NCI-H2196 treated with DMSO at 0.1 percent for 48 hours (cell line): ENCODE measurements around the gene CLASP2.

ENCODE experiments used
- DNase-seq: peaks from one replicate; lab custom pipeline; 2025; ENCODE audit not compliant: unreplicated experiment; lab: John Stamatoyannopoulos, UW

CLASP2 gene

DNA sequence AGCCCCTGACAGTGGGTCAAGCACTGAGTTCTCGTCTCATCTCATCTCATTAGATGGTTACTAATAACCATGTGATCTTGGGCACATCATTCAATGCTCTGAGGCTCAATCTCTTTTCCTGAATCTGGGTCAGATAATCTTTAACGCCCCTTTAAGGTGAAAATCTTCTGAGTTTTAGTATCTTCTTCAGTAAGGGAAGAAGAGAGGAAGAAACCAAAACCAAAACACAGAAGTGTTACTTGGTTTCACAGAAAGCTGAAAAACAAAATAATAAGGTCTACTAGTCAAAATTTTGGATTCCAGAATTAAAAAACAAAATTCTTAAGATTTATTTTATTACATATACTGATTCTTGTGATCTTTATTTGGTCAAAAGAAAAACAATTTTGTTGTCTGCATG, 78.2 kb downstream of the CLASP2 start:
- DNase-seq: no peak

DNA sequence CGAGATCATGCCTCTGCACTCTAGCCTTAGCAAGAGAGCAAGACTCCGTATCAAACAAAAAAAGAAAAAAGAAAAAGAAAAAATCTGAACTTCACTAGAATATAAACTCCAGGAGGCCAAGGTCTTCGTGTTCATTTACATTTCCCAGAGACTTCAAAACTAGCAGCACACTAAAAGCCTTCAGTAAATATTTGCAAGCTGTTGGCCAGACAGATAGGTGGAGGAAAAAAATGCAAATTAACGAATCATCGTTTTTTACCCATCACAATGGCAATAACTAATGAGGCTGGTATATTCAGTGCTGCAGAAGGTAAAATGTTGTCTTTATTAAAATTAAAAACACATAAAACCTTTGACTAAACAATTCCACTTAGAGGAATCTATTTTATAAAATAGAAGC, 80.6 kb downstream of the CLASP2 start:
- no peak for DNase-seq

GRCh38 chr3:33636125-33636850, 81.8 kb downstream of the CLASP2 start:
- DNase-seq: no peak

DNA sequence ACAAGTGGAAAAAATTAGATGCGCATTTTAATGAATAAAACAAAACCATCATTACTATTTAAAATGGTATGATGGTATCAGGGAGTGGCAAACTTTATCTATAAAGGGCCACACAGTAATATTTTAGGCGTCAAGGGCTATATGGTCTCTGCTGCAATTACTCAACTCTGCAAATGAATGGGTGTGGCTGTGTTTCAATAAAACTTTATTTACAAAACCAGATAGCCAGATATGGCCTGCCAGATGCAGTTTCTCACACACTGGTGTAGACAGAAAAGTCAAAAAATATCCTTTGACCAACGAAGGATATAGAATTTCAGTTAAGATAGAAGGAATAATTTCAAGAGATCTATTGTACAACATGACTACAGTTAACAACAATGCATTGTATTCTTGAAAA, 83.8 kb downstream of the CLASP2 start:
- no peak for DNase-seq

DNA sequence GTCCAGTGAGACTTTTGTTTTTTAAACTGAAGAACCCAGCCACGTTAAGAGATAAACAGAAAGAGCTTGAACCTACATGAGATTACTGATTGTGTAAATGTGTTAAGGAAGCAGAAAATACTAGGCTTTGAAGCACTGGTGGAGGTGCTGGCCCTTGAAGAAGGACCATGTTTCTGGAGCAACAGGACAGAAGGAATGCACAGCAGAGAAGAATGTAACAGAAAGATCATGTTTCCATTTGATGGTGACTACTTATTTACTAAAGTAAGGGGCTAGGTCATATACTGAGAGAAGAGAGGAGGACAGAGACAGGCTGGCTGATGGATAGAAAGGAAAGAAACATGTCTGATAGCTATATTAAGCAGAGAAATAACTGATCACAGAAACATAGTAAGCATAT, 88.8 kb downstream of the CLASP2 start:
- DNase-seq: no peak

DNA sequence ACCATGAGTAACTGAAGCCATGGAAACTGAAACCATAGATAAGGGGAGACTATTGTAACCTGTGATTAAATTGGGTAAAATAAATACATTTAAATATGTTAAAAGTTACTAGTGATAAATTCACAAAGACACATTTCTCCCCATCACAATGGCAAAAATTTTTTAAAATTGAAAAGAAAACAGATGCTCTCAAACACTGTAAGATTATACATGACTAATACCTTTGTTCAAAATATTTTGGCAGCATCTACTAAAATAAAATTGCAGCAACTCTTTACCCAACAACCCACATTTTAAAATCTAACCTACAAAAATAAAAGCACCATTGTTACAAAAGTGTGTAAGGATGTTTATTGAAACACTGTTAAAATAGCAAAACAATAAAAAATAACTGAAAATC, 93.3 kb downstream of the CLASP2 start:
- no peak for DNase-seq

DNA sequence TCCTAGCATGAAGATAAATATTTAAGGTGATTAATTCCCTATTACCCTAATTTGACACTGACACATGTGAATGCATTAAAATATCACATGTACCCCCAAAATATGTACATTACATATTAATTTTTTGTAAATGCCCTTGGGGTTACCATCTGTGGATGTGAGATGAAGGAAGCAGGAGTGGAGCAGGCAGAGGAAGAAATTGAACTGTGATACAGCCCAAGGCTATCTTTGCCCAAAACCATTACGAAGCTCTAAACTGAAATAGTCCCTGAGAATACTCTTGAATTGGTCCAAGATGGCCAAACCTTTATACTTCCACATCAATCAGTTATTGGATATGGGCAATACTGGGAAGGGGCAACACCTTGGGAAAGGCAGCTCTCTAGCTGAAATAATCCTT, 105.0 kb downstream of the CLASP2 start:
- no peak for DNase-seq

GRCh38 chr3:33612607-33613006, 105.4 kb downstream of the CLASP2 start:
- DNase-seq: no peak

DNA sequence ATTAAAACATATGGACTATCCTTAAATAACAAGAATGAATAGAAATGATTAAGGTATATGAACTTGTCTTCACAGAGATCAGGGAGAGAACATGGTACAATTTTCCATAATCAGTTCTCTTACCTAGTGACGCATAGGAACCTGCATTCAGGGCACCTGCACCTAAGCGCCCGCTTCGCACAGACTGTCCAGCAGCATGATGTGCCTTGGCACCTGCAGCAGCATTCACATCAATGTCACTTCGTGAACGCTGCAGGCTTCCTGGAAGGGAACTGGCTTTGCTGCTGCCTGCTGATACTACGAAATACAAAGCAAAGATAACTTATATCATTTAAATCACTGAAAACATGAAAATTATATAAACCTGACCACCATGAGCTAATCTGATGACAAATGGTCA, 115.2 kb downstream of the CLASP2 start:
- no peak for DNase-seq

- no peak for DNase-seq
Measured at GRCh38 chr3:33597257-33597689, 120.8 kb downstream of the CLASP2 start.

DNA sequence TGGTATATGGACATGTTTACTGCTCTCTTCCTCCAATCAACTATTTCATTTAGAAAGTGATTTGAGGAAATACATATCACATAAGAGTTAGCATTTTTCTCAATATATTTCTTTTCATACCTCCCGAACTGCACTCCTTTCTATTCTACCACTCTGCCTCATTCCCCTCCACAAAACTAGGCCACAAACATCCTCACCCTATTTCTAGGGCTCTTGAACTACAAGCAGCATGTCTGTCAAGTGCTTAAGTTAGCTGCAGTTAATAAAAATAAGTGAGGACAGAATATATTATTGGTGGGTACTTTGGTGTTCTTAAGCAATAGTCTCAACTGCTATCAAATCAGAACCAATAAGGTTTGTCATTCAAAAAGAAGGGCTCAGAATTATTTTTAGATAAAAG, 125.1 kb downstream of the CLASP2 start:
- no peak for DNase-seq

DNA sequence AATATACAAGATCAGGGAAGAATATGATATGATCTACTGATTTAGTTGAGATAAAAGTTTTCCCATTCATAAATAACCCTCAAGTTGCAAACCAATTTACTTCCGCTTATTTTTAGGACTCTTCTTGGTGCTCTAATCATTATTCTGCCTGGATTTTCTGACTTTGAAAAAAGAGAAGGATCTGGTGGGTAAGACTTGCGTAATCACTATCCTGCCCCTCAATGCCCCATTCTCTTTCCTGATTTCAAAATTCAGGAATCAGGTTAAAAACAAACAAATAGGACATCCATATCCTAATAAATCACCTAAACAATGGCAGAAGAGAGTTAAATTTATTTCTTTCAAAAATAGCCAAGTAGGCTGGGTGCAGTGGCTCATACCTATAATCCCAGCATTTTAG, 127.5 kb downstream of the CLASP2 start:
- DNase-seq: no peak

- no peak for DNase-seq
Measured at GRCh38 chr3:33586402-33586801, 131.7 kb downstream of the CLASP2 start.

DNA sequence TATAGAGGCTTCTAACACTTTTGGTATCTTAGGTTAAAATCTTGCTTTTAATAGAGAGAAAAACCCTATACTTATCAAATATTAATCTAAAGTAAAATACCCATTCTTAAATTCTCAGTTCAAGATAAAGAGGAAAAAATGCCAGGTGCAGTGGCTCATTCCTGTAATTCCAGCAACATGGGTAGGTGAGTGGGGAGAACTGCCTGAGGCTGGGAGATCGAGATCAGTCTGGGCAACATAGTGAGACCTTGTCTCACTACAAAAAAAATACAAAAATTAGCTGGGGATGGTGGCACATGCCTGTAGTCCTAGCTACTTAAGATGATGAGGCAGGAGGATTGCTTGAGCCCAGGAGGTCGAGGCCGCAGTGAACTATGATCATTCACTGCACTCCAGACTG, 135.8 kb downstream of the CLASP2 start:
- DNase-seq: no peak

DNA sequence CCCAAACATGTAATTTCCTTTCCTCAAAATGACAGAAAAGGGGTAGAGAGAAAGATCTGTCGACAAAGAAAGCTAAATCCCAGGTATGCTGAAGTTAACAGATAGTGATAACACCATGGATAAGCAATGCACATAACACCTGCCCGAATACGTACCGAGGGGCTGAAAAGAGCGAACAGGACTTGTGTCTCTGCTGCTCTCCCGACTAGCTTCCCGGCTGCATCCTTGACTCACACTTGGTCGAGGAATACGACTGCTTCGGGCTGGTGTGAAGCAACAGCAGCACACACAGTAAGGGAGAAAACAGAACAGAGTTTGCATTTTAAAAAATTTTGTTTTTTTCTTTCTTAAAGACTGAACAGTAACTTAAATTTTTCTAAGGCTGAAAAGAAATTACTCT, 136.4 kb downstream of the CLASP2 start:
- DNase-seq: no peak

DNA sequence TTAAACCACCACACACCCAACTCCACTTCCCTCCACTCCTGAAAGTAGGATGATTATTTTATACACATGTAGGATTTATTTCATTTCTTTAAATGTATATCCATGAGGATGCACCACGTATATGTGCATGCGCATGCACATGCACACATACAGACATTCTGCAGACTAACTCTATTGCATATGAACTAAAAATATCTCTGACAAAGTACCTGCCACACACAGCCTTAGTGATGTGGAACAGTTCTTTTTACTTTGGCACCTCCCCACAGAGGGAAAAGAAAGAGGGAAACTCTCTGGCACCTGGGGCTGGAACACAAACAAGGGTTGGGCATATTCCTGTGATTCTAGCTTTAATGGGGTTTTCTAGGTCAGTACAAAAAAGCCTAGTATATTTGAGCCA, 138.2 kb downstream of the CLASP2 start:
- no peak for DNase-seq

- no peak for DNase-seq
Measured at GRCh38 chr3:33579178-33579510, 138.9 kb downstream of the CLASP2 start.

GRCh38 chr3:33578325-33579177, 139.5 kb downstream of the CLASP2 start:
- no peak for DNase-seq

GRCh38 chr3:33577588-33577987, 140.5 kb downstream of the CLASP2 start:
- no peak for DNase-seq

- DNase-seq: no peak
Measured at GRCh38 chr3:33577173-33577572, 140.9 kb downstream of the CLASP2 start.

- no peak for DNase-seq
Measured at GRCh38 chr3:33575311-33575710, 142.7 kb downstream of the CLASP2 start.

DNA sequence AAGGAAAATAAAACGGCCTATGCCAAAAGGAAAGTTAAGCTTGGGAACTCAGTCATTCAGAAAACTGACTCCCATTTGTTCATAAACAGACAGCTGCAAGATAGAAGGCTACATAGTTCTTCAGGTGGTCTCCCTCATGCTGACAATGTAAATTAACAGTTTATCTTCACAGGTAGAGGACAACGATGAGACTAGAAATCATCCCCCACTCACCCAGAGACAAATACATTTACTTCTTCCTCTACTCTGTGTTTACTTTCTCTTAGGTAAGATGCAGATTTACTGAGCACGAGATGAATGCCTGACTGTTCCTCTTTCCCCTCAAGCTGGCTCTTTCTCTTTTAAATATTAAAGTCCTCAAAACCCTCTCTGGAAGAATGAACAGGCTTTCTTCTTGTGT, 160.2 kb downstream of the CLASP2 start:
- DNase-seq: no peak

DNA sequence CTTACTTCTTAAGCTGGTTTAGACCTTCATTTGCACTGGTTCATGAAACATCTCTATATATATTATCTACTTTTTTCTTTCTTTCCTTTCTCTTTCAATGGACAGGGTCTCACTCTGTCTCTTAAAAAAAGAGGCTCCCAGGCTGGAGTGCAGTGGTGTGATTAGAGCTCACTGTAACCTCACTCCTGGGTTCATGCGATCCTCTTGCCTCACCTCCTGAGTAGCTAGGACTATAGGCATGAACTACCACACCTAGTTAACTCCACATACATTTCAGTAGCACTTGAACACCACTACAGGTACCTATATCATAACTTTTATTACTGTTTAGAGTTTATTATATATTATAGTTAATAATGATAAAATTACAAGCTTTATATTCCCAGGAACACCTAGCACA, 160.8 kb downstream of the CLASP2 start:
- no peak for DNase-seq
